ENCODE measurements around the gene FBXO24.

GRCh38 chr7:100612730-100613390, 26.7 kb downstream of the FBXO24 start:
- TF ChIP-seq CTCF (IDR thresholded peaks at IDR 0.05) (no peak), POLR2A (IDR thresholded peaks at IDR 0.05) (no peak)

All from suprapubic skin (tissue), 3 donors.